AG09309 (cell line): ENCODE measurements around the gene ZNF521.

ENCODE experiments used
- DNase-seq: peaks from one replicate; pipeline ENCODE4 v3.0.0-alpha.2; 2010; ENCODE audit warnings: low read depth
- H3K4me3 ChIP-seq: 2 replicates; pipeline ENCODE4 v1.5.1; 2011; ENCODE audit warnings: mild to moderate bottlenecking, low read depth, low read length, moderate library complexity; ENCODE audit not compliant: control insufficient read depth
- TF ChIP-seq, protein P1 (sequence below): IDR thresholded peaks from 2 replicates; pipeline ENCODE4 v1.5.1; 2011; ENCODE audit warnings: mild to moderate bottlenecking, low read depth, low read length, inconsistent platforms; ENCODE audit not compliant: insufficient read depth, control insufficient read depth; ENCODE audit errors: missing control alignments

The ZNF521 gene

DNA sequence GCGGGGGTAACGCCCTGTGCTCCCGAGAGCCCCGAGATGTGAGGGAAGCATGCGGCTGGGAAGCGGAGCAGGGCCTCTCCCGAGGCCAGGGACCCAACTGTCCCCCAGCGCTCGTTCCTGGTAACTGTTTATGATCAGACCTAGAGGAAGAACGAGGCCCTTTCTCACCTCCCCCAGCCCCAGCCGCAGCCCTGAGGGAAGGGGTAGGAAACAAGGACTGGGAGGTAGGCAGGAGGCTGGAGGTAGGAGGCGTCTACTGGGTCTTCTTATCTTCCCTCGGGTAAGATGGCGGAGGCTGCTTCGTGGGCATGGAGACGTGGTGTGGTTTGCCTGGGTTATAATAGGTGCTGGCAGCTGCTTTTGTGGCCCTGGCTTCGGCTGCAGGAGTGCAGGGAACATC is 335.8 kb downstream of the ZNF521 start:
- no peak overlapping the region for H3K4me3 ChIP-seq
- no peak for DNase-seq
- TF ChIP-seq, protein P1, sequence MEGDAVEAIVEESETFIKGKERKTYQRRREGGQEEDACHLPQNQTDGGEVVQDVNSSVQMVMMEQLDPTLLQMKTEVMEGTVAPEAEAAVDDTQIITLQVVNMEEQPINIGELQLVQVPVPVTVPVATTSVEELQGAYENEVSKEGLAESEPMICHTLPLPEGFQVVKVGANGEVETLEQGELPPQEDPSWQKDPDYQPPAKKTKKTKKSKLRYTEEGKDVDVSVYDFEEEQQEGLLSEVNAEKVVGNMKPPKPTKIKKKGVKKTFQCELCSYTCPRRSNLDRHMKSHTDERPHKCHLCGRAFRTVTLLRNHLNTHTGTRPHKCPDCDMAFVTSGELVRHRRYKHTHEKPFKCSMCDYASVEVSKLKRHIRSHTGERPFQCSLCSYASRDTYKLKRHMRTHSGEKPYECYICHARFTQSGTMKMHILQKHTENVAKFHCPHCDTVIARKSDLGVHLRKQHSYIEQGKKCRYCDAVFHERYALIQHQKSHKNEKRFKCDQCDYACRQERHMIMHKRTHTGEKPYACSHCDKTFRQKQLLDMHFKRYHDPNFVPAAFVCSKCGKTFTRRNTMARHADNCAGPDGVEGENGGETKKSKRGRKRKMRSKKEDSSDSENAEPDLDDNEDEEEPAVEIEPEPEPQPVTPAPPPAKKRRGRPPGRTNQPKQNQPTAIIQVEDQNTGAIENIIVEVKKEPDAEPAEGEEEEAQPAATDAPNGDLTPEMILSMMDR, result no peak
